NCI-H446 treated with DMSO at 0.1 percent for 48 hours (cell line): Measurements from ENCODE around the gene CIDEB.
A peak's percentile ranks its signal among the peaks of the same experiment; 100 is the strongest.

Experiments used
- DNase-seq: peaks from one replicate; lab custom pipeline; 2025; lab: John Stamatoyannopoulos, UW

Gene CIDEB

GRCh38 chr14:24290746-24291145, 17.0 kb downstream of the CIDEB start:
- DNase-seq: no peak

GRCh38 chr14:24289649-24290280, 18.0 kb downstream of the CIDEB start:
- no peak for DNase-seq

GRCh38 chr14:24286996-24287395, 20.8 kb downstream of the CIDEB start:
- DNase-seq: no peak

- DNase-seq: no peak
Measured at GRCh38 chr14:24285351-24285750, 22.4 kb downstream of the CIDEB start.

- peak; percentile 11 for DNase-seq
Measured at GRCh38 chr14:24284501-24285035, 23.2 kb downstream of the CIDEB start.

- no peak for DNase-seq
Measured at GRCh38 chr14:24283796-24284460, 23.8 kb downstream of the CIDEB start.

GRCh38 chr14:24282736-24283135, 25.0 kb downstream of the CIDEB start:
- DNase-seq: no peak

GRCh38 chr14:24281636-24282035, 26.1 kb downstream of the CIDEB start:
- no peak for DNase-seq

GRCh38 chr14:24280797-24281460, 26.8 kb downstream of the CIDEB start:
- no peak for DNase-seq

- DNase-seq: peak; percentile 31
Measured at GRCh38 chr14:24279301-24280186, 28.2 kb downstream of the CIDEB start.

GRCh38 chr14:24278424-24278823, 29.4 kb downstream of the CIDEB start:
- DNase-seq: no peak

GRCh38 chr14:24277606-24278321, 30.0 kb downstream of the CIDEB start:
- no peak for DNase-seq

GRCh38 chr14:24277071-24277470, 30.7 kb downstream of the CIDEB start:
- no peak for DNase-seq

- DNase-seq: no peak
Measured at GRCh38 chr14:24274101-24274543, 33.7 kb downstream of the CIDEB start.

- no peak for DNase-seq
Measured at GRCh38 chr14:24273422-24273998, 34.3 kb downstream of the CIDEB start.

GRCh38 chr14:24272467-24272866, 35.3 kb downstream of the CIDEB start:
- DNase-seq: no peak

GRCh38 chr14:24271834-24272263, 35.9 kb downstream of the CIDEB start:
- no peak for DNase-seq

- peak; percentile 84 for DNase-seq
Measured at GRCh38 chr14:24271134-24271833, 36.5 kb downstream of the CIDEB start, which contains the start of gene RABGGTA. TSS of gene RABGGTA (minus strand) at chr14:24271597. CDS start at chr14:24271115, 482 bp downstream.

GRCh38 chr14:24270537-24271133, 37.1 kb downstream of the CIDEB start:
- no peak for DNase-seq
